ENCODE measurements around the gene CNBP.

The CNBP gene

DNA sequence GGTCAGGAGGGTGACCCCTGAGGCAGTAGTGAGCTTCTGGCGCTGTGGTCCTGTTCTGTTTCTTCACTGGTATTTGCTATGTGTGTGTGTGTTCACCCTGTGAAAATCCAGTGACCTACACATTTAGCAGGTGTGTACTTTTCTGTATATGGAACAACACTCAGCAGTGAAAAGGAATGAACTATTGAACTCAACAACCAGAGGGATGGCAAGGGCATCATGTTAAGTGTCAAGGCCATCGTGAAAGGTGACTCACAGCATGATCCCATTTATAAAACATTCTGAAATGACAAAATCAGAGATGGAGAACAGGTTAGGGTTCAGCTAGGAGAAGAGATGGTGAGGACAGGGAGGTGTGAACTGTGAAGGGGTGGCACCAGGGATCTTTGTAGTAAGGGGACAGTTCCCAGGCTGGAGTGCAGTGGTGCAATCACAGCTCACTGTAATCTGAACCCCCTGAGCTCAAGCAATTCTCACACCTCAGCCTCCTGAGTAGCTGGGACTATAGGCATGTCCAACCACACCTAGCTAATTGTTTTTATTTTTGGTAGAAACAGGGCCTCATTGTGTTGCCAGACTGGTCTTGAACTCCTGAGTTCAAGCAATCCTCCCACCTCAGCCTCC lies 52.1 kb downstream of the CNBP start:
- DNase-seq (ENCODE audit: low read depth) = no peak

DNA sequence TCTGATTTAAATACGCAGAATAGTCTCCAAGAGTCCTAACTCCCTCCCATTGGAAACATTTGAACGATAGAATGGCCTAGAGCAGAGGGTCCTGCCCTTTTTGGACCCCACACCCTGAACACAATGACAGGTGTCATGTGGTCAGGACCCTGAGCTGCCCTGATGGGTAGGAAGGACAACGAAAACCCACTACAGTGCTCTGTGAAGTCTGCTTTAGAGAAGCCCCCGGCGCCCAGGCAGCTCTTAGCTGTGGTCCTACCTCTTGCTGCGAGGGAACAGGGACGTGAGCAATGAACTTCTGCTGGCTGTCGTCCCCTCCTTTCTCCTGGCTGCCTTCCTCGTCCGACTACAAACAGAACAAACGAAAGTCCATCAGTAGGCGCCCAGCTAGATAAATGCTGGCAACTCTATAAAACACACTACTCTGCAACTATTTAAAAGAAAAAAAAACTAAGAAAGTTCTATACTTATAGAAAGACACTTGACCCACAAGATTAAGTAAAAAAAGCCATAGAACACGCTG lies 53.3 kb downstream of the CNBP start:
- no peak for DNase-seq (ENCODE audit: low read depth)

DNA sequence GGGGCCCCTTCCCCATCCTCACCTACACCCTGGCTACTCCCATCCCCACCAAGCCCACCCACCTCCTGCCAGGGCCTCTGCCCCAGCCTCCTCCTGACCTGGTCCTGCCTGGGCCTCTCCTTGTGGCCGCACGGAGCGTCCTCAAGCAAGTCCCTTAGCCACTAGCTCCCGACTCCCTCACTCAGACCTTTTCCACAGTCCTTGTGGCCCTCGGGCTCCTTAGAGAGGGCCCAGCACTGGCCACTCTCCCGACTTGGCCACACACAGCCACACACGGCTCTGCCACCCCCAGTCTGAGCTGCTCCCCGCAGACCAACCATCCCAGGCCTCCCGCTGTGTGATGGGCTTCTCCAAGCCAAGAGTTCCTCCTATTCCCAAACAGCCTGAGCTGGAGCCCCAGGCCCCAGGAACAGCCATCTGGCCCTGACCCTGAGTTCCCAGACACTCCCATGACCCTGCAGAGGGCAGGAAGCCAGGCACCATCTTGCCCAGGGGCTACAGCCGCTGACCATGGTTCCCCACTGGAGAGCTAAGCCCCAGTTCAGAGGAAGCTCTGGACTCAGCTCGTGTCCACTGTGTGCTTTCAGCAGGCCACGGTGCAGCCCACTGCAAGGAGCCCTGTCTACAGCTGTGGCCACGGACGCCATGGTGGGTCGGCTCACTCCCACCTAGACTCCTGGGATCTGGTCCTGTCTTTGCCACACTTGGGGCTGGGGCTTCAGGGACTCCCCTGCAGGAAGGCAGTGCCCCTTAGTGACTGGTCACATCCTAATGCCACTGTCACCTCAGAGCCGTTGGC lies 55.1 kb downstream of the CNBP start:
- no peak for DNase-seq (ENCODE audit: low read depth)

DNA sequence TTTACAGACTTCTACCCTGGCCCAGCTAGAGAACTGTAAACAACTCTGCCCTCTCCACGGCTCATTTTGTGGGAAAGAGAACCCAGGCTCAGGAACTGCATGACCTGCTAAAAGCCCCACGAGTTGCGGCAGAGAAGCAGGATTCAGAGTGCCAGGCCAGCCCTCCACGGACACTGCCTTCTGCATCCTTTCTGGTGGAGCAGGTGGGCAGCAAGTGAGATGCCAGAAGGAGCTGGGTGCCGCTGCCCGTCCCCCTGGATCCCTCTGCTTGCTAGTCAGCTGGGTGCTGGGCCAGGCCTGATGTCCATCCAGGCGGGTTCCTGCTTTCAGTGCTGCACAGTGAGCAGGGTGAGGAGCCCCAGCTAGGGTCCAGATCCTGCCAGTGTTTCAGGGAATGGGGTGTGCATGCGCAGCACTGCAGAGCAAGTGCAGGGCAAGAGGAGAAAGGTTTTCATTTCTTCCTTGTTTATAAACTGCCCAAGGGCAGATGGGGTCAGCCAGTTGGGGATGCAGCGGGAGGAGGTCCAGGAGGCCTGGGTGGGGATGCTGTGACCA lies 56.9 kb downstream of the CNBP start:
- DNase-seq (ENCODE audit: low read depth) = no peak

DNA sequence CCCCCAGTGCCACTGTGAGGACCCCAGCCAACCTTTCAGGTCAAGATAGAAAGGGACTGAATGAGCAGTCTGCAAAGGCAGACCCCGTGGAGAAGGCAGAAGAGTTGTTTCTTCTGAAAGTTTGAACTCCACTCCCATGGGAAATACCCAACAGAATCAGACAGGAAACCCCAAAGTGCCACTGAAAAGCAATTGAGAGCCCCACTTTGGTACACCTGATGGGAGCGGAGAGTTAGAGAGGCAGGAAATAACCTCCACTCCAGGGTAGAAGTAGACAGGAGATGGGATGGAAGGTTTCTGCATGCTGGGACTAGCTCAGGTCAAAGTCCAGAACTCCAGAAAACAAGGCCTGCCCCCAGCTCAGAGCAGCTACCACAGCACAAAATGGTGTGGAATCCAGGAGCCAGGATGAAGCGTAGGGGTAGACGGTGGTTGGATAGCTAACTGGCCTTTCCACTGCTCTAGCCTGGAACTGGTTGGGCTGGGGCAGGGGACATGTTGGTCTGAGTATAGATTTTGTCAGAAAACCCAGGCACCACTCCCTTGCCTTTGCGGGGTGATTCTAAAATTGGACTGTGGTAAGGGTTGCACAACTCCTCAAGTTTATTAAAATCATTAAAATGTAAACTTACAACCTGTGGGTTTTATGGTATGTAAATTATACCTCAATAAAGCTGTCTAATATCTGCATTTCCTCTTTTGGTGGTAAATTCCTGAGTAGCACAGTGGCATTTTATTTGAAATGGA lies 60.2 kb downstream of the CNBP start:
- DNase-seq (ENCODE audit: low read depth) = no peak

DNA sequence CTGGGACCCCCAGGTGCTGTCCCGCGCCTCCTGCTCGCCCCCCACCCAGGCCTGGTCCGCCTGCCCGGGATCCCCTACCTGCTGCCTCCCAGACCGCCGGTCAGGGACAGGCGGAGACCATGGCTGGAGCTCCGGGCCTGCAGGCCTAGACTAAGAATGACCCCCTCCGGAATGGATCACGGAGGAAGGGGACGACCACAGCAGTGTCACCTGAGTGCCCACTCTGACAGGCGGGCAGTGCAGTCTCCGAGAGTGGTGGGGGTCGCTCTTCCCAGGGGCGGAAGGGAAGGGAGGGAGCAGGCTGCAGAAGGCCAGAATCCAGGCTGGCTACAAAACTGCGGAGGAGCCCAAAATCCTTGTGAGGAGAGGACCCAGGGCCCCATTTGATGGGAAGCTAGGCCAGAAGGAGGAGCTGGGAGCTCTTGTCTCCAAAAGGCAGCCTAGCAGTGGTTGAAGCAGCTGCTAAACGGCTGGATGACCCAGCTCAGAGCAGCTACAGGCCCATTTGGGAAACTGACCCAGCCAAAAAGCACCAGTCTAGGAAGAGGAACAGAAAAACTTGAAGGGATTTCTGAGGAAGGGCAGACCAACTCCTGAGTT lies 61.2 kb downstream of the CNBP start:
- no peak for DNase-seq (ENCODE audit: low read depth)

DNA sequence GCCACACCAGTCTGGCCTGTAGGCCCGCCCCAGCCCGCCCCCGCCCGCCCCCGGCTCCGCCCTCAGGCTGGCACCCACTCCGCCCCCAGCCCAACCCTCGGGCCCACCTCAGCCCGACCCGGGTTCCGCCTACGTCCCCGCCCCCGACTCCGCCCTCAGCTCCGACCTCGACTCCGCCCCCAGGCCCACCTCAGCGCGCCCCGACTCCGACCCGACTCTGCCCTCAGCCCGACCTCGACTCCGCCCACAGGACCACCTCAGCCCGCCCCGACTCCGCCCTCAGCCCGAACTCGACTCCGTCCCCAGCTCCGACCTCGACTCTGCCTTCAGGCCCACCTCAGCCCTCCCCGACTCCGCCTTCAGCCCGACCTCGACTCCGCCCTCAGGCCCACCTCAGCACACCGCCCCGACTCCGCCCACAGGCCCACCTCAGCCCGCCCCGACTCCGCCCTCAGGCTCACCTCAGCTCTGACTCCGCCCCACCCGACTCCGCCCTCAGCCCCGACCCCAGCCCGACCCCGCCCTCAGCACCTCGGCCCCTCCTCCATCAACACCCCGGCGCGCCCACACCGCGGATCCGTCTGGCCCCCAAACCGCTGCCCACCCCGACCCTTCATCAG lies 61.8 kb downstream of the CNBP start, which contains the start of gene RAB43:
TSS of gene RAB43 (minus strand) at position 13 of the 620 bp plus-strand sequence. CDS start 315 bp downstream, outside the sequence.
- DNase-seq (ENCODE audit: low read depth) = peak; percentile 68

DNA sequence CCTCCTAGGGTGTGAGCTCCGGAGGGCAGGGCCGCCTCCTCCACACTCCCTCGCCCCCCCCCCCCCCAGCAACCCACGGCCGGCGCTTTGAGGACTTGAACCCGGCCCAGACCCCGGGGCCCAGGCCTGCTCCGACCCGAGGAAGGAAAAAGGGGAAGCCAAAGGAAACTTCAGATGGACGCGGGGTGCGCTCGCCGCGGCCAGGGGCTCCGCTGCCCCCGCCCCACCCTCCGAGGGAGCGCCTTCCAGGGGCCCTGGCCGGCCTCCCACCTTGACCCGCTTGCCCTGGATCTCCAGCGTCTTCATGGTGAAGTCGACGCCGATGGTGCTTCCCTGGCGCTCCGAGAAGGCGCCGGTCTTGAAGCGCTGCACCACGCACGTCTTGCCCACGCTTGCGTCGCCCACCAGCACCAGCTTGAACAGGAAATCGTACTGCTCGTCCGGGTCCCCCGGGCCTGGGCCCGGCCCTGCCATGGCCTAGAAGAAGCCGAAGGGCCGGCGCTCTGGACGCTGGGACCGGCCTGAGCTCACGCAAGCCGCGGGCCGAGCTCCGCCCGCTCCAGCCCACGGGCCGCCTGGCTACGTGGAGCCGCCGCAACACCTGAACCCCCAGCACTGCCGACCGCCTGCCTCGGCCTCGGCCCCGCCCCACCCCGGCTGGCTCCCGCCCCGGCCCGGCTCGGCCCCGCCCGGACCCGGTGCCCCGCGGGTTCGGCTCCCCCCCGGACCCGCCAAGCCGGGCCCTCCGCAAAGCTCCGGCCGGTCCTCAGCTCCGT lies 62.5 kb downstream of the CNBP start:
- DNase-seq (ENCODE audit: low read depth) = no peak

DNA sequence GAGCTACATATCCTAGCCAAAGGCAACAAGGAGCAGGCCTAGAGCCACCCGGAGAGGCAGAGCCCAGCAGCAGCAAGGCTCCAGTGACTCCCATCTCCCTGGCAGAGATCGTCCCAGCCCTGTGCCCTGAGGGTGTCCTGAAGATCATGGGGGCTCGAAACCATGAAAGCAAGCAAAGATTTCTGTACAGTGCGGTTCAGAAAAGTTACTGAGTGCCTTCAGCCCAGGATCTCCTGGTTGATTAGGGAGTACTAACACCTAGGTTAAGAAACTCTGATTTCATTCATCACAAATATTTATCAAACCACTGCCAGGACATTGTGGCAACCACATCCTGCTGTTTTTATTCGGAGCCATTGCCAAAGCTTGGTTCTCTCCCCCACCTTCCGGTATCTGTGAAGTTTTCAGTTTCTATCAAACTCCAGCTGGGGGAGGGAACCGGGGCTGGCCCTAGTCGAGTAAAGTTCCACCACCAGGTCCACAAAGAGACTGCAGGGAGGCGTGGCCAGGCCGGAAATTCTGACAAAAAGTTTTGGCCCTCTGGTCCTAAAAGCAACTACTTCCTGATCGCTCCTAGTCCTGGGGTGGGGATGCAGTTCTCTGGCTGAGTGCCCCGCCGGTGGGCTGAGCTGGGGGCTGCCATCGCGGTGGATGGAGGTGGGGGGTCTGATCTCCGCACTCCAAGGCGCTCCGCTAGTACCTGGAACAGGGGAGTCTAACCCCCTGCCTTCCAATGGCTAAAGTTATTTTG lies 63.3 kb downstream of the CNBP start:
- DNase-seq (ENCODE audit: low read depth) = peak; percentile 85

DNA sequence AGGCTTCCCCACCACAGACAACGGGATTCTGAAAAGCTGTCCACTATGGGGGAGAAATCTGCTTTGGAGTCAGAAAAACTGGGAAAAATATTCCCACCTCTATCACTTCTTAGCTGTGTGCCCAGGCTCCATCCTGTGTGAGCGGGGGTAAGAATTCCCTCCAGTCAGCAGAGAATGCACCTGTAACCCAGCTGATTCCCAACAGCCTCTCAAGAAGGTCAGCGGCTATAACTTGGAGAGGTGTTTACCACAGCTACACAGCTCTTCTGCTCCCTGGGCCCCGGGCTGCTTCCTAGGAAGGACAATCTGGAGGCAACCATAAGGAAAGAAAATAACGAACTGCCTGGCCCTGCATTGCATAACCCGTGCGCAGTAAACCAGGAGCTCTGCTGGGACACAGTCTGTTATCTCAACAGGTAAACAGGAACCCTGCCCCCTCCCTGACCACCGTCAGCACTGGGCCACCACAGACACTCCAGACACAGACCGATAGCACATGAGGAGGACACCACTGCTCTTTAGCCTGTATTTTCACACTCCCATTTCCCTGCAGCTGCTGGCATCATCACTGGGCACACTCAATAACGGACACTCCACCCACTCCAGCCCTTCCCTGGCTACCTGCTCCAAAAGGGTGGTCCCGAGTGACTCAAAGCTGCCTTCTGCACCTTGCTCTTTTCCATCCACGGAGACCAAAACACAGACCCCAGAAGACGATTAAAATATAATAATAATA lies 64.2 kb downstream of the CNBP start:
- no peak for DNase-seq (ENCODE audit: low read depth)

DNA sequence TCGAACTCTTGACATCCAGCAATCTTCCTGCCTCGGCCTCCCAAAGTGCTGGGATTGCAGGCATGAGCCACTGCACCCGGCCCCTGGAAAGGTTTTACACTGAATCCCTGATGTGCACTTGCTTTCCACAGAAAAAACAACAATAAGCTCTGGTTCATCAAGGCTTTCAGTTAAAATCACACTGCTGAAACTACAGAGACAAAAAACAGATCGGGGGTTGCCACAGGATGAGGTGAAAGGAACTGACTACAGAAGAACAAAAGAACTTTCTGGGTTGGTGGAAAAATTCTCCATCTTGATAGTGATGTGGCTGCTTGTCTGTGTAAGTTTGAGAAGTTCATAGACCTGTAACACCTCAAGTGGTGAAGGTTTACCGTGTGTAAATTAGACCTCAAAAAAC lies 65.0 kb downstream of the CNBP start:
- DNase-seq (ENCODE audit: low read depth) = no peak
